ENCODE results near the gene GNAQ.

DNA sequence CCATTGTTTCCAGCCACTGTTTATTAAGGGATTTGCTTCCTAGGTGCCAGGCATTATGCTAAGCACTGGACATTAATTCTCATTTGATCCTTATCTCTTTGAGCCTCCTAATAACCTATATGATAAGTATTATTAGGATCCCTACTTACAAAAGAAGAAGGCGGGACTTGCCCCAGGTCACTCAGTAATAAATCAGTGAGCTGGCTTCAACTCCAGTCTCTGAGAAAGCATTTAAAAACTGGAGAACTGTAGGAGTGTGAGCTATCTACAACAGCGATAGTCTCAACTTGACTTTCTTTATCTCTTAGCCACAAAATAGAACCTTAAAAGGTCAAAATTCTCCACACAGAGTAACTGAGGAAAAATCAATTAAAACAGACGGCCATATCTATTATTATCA is 155.0 kb downstream of the GNAQ start:
- TF ChIP-seq, protein P1, sequence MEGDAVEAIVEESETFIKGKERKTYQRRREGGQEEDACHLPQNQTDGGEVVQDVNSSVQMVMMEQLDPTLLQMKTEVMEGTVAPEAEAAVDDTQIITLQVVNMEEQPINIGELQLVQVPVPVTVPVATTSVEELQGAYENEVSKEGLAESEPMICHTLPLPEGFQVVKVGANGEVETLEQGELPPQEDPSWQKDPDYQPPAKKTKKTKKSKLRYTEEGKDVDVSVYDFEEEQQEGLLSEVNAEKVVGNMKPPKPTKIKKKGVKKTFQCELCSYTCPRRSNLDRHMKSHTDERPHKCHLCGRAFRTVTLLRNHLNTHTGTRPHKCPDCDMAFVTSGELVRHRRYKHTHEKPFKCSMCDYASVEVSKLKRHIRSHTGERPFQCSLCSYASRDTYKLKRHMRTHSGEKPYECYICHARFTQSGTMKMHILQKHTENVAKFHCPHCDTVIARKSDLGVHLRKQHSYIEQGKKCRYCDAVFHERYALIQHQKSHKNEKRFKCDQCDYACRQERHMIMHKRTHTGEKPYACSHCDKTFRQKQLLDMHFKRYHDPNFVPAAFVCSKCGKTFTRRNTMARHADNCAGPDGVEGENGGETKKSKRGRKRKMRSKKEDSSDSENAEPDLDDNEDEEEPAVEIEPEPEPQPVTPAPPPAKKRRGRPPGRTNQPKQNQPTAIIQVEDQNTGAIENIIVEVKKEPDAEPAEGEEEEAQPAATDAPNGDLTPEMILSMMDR (IDR thresholded peaks at IDR 0.05): no peak
- TF ChIP-seq EZH2 (IDR thresholded peaks at IDR 0.05; ENCODE audit: borderline replicate concordance, insufficient read depth, low read depth, low read length, poor library complexity, severe bottlenecking): no peak

Data from B cell (primary cell).